Mucosa of descending colon (tissue), 3 donors: ENCODE results near the gene GNPDA1. TPM values are rescaled to one million over a fixed set of nuclear protein-coding genes. Genes with fewer than 3 reads are reported as not detected.
A peak's percentile ranks its signal among the peaks of the same experiment; 100 is the strongest.
"Not testable (repeated sequence)": the region's sequence is repeated elsewhere in the genome, so short reads cannot be mapped to it uniquely, and the experiment has no call there.

Experiments
- ATAC-seq: fragments of 200-7000 bp; cut with Tn5 transposase; one replicate; pipeline ENCODE4 v1.9.1; 2020; ENCODE audit warnings: mild to moderate bottlenecking, moderate library complexity
- DNase-seq, 3 donors: peaks; one replicate each; pipeline ENCODE4 v3.0.0-alpha.2; 2020
- H3K36me3 ChIP-seq: fragments of 200-600 bp; one replicate; pipeline ENCODE4 v1.8.0; 2021; ENCODE audit warnings: low read depth, mild to moderate bottlenecking
- H3K4me1 ChIP-seq: fragments of 200-600 bp; one replicate; pipeline ENCODE4 v1.8.0; 2021; ENCODE audit warnings: low read depth, mild to moderate bottlenecking
- H3K4me3 ChIP-seq: fragments of 200-600 bp; one replicate; pipeline ENCODE4 v1.8.0; 2021; ENCODE audit warnings: mild to moderate bottlenecking
- H3K9me3 ChIP-seq: fragments of 200-600 bp; one replicate; pipeline ENCODE4 v1.8.0; 2021; ENCODE audit warnings: mild to moderate bottlenecking
- intact Hi-C, 2 donors: fragments of 100-400 bp; cut with DNase I in 1 of 2; cut with micrococcal nuclease in 1 of 2; formaldehyde crosslinking; loops; one replicate each; pipeline versions ENCODE4 v1.11.0 to v1.11.1; 2022; cut with DNase I, micrococcal nuclease
- total RNA-seq, 3 donors: library from RNA; stranded (reverse); fragmentation: NEBNext Ultra II Directional in 2 of 3; extraction: Animal tissue kit (Norgen Biotek cat#: 25700) in 2 of 3; gene quantifications; one replicate each; pipeline versions ENCODE4 v1.2.1 to v1.2.4, GENCODE V29; 2021 to 2023
- TF ChIP-seq, protein P1 (sequence below): fragments of 200-600 bp; IDR thresholded peaks from one replicate; pipeline ENCODE4 v1.8.0; 2022; ENCODE audit warnings: antibody characterized with exemption, mild to moderate bottlenecking
- donor health status: DM: no; HTN: no; CAD: no; lungs with moderate emphysema.
- donor health status: DM: no; HTN: no; CAD: no.
- donor health status: DM: no; HTN: yes; CAD: no.

The GNPDA1 gene
- total RNA-seq, 3 donors from 2014 or later, result 10.0 to 29.4 (median 25.3) TPM

DNA sequence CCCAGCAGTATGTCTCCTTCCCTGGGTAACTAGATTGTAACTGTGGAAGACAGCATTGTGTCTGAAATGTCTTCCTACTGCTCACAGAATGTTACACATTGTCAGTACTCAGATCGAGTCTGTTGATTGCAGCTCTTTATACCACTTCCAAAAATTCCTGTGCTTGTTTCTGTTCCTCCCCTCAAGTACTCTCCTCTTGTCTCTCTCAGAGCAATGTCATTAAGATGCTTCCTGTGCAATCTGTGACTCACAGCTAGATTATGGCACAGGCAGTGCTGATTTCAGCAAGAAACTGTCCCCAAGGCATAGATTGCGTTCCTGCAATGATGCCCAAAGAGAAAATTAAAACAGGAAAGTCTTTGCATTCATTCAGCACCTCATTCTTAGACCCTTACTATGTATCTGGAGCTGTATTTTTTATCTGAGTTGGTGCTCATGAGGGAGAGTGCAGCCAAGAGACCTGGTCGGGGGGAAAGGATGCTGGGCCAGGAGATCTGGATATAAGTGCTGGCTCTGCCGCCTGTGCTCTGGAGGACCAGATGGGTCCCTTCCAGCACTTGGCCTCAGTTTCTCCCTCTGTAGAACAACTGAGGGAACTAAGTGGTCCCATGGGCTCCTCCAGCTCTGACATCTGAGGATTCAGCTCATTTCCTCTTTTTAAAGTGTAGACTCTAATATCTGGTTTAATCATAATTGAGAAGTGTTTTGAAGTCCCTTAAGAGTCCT lies 40.8 kb upstream of the GNPDA1 start:
- H3K9me3 ChIP-seq, result no peaks in the 10 kb centered on the region
- no peaks in the 10 kb centered on the region for H3K4me1 ChIP-seq
- TF ChIP-seq, protein P1, sequence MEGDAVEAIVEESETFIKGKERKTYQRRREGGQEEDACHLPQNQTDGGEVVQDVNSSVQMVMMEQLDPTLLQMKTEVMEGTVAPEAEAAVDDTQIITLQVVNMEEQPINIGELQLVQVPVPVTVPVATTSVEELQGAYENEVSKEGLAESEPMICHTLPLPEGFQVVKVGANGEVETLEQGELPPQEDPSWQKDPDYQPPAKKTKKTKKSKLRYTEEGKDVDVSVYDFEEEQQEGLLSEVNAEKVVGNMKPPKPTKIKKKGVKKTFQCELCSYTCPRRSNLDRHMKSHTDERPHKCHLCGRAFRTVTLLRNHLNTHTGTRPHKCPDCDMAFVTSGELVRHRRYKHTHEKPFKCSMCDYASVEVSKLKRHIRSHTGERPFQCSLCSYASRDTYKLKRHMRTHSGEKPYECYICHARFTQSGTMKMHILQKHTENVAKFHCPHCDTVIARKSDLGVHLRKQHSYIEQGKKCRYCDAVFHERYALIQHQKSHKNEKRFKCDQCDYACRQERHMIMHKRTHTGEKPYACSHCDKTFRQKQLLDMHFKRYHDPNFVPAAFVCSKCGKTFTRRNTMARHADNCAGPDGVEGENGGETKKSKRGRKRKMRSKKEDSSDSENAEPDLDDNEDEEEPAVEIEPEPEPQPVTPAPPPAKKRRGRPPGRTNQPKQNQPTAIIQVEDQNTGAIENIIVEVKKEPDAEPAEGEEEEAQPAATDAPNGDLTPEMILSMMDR, result no peak
- no peaks in the 10 kb centered on the region for H3K36me3 ChIP-seq
- DNase-seq (no peak), ATAC-seq (peak; percentile 60)
- no peak overlapping the region for H3K4me3 ChIP-seq
- intact Hi-C loops, result no loop called here

DNA sequence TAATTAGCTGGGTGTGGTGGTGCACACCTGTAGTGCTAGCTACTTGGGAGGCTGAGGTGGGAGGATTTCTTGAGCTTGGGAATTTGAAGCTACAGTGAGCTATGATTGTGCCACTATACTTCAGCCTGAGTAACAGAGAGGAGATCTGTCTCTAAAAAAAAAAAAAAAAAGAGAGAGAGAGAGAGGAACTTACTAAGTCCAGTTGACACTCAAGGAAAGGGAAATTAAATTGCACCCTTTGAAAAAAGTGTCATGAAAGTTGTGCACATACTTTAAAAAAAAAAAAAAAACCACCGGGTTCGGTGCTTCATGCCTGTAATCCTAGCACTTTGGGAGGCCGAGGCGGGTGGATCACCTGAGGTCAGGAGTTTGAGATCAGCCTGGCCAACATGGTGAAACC lies 39.2 kb upstream of the GNPDA1 start:
- H3K36me3 ChIP-seq, H3K9me3 ChIP-seq, H3K4me3 ChIP-seq, H3K4me1 ChIP-seq, ATAC-seq, intact Hi-C loops, DNase-seq: not testable (repeated sequence)

DNA sequence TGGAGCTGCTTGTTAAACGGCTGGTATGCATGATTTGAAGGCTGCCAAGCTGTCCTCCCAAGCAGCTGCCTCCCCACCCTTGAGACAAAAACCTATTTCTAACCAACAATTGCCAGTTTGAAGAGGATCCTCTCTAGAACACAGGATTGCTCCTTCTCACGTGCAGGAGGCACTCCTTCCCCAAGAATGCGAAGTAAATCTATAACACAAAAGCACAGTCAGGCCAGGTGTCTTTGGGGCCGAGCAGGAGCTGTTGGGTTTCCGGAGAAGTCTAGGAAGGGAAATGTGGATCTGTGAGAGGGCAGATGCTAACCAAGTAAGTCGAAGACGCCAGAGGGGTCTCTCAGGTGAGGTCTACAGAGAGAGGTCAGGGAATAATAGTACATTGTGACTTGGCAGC lies 35.4 kb upstream of the GNPDA1 start:
- DNase-seq, result no peak
- no peaks in the 10 kb centered on the region for H3K36me3 ChIP-seq
- intact Hi-C loops, result no loop called here
- TF ChIP-seq, protein P1, result no peak
- no peak overlapping the region for H3K4me3 ChIP-seq
- no peak for ATAC-seq
- no peaks in the 10 kb centered on the region for H3K4me1 ChIP-seq
- no peaks in the 10 kb centered on the region for H3K9me3 ChIP-seq

DNA sequence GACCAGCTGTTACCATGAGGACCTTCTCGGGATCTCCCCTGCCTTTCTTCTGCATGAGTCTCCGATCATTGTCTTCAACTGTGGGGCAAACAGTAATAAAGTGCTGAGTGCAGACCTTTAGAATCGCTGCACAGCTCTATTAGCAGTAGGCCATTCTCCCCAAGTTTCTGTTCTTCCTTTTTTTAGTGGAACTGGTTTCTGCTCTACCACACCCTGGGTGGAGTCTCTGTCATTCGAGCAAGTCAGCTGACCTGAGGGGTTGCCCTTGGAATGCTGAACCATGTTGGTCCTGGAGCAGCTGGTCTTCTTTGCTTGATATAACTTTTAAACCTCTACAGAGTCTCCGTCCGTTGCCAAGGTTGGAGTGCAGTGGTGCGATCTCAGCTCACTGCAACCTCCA lies 33.4 kb upstream of the GNPDA1 start:
- Histone ChIP-seq H3K9me3 (no peaks in the 10 kb centered on the region), H3K36me3 (no peaks in the 10 kb centered on the region), H3K4me1 (no peaks in the 10 kb centered on the region), H3K4me3 (no peak overlapping the region)
- TF ChIP-seq, protein P1, result no peak
- intact Hi-C loops, result no loop called here
- peak in 1 of 3 donors; percentile 18 for DNase-seq
- peak; percentile 36 for ATAC-seq

DNA sequence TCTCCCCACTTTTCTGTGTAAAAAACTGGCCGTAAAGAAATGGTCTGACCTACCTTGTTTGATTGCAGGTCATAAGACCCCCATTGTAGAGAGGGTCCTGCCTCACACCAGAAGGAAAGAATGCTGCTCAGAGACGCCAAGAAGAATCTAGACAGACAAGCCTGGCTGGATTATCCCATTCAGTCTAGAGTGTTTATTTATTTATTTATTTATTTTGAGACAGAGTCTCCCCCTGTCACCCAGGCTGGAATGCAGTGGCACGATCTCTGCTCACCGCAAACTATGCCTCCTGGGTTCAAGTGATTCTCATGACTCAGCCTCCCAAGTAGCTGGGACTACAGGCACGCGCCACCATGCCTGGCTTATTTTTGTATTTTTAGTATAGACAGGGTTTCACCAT lies 28.1 kb upstream of the GNPDA1 start:
- H3K4me1 ChIP-seq, H3K36me3 ChIP-seq, ATAC-seq, DNase-seq, H3K4me3 ChIP-seq, H3K9me3 ChIP-seq, intact Hi-C loops: not testable (repeated sequence)

DNA sequence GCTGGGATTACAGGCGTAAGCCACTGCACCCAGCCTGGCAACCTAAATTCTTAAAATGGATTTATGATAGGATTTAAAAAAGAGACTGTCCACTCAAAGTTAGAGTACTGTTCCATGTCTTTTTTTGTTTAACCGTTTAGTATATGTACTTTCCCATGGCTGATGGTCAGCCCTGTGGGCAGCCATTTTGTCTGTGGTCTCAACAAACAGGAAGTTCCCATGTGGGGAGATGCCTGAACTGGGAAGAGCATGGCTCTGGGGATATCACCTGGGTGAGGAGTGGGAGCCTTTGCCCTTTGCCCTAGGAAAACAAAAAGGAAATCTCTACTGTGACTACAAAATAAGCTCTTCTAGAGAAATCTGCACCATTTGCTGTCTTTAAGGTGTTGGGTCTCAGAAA lies 27.5 kb upstream of the GNPDA1 start:
- intact Hi-C loops, result no loop called here
- TF ChIP-seq, protein P1, result no peak
- H3K4me1 ChIP-seq, result no peaks in the 10 kb centered on the region
- no peak overlapping the region for H3K4me3 ChIP-seq
- H3K36me3 ChIP-seq, result no peaks in the 10 kb centered on the region
- DNase-seq, result no peak
- H3K9me3 ChIP-seq, result no peaks in the 10 kb centered on the region
- no peak for ATAC-seq

DNA sequence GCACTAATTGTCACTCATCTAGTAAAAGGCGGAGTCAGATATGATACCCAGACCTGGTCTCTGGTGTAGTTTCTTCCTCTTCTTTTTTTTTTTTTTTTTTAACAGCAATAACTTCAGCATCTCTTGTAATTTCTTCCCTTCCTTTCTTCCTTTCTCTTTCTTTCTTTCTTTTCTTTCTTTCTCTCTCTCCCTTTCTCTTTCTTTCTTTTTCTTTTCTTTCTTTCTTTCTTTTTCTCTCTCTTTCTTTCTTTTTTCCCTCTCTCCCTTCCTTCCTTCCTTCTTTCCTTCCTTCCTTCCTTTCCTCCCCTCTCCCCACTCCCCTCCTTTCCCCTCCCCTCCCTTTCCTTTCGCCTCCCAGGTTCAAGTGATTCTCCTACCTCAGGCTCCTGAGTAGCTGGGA lies 25.9 kb upstream of the GNPDA1 start:
- intact Hi-C loops, result no loop called here
- H3K4me1 ChIP-seq, result no peaks in the 10 kb centered on the region
- no peaks in the 10 kb centered on the region for H3K9me3 ChIP-seq
- H3K36me3 ChIP-seq, result no peaks in the 10 kb centered on the region
- TF ChIP-seq, protein P1, result no peak
- ATAC-seq (no peak), DNase-seq (no peak)
- no peak overlapping the region for H3K4me3 ChIP-seq

DNA sequence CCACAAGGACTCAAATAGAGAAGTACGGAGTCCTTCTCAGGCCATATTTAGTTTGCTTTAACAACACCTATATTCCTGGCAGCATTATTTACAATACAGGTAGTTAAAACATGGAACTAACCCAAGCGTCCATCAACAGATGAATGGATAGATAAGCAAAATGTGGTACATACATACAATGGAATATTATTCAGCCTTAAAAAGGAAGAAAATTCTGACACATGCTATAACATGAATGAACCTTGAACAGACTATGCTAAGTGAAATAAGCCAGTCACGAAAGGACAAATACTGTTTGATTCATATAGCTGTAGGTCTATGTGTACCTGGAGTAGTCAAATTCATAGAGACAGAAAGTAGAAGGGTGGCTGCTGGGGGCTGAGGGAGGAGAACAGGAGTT lies 24.8 kb upstream of the GNPDA1 start:
- ATAC-seq, intact Hi-C loops, H3K4me3 ChIP-seq: not testable (repeated sequence)

More for the DNA sequence above, 24.8 kb upstream of the GNPDA1 start:
- not testable (repeated sequence) for H3K36me3 ChIP-seq, DNase-seq, H3K4me1 ChIP-seq, H3K9me3 ChIP-seq
